ENCODE results near the gene GRK6. TPM values are rescaled to one million over a fixed set of nuclear protein-coding genes. Genes with fewer than 3 reads are reported as not detected.
"Not testable (repeated sequence)": the region's sequence is repeated elsewhere in the genome, so short reads cannot be mapped to it uniquely, and the experiment has no call there.

GRK6 gene
- total RNA-seq, 1 donor from 2014 or later = 30.8 TPM

- DNase-seq (ENCODE audit: low spot score) = no peak
These were observed 58.5 kb downstream of the GRK6 start for GRCh38 chr5:177484902-177485549.

GRCh38 chr5:177485753-177486152 is 59.3 kb downstream of the GRK6 start:
- DNase-seq (ENCODE audit: low spot score) = not testable (repeated sequence)

GRCh38 chr5:177486256-177486655 is 59.8 kb downstream of the GRK6 start:
- DNase-seq (ENCODE audit: low spot score) = no peak

- no peak for DNase-seq (ENCODE audit: low spot score)
These were observed 60.7 kb downstream of the GRK6 start for GRCh38 chr5:177487144-177487543.

GRCh38 chr5:177487975-177488374 is 61.5 kb downstream of the GRK6 start:
- no peak for DNase-seq (ENCODE audit: low spot score)

GRCh38 chr5:177489119-177489716 is 62.7 kb downstream of the GRK6 start:
- no peak for DNase-seq (ENCODE audit: low spot score)

- no peak for DNase-seq (ENCODE audit: low spot score)
These were observed 64.0 kb downstream of the GRK6 start for GRCh38 chr5:177490311-177490991.

- no peak for DNase-seq (ENCODE audit: low spot score)
These were observed 64.5 kb downstream of the GRK6 start for GRCh38 chr5:177490992-177491391.

GRCh38 chr5:177491429-177491945 is 65.0 kb downstream of the GRK6 start:
- DNase-seq (ENCODE audit: low spot score) = no peak

- DNase-seq (ENCODE audit: low spot score) = no peak
These were observed 65.7 kb downstream of the GRK6 start for GRCh38 chr5:177491983-177492746.

Other genes starting within 250 kb of the GRK6 start
- gene RAB24, start 123.0 kb upstream of the GRK6 start, total RNA-seq = 14.9 TPM
- 121 TPM for gene PRELID1, start 122.9 kb upstream of the GRK6 start, total RNA-seq
- 7.8 TPM for gene MXD3, start 114.8 kb upstream of the GRK6 start, total RNA-seq
- 129 TPM for gene LMAN2, start 75.0 kb upstream of the GRK6 start, total RNA-seq
- 17.3 TPM for gene RGS14, start 68.8 kb upstream of the GRK6 start, total RNA-seq
- not detected for gene SLC34A1, start 42.2 kb upstream of the GRK6 start, total RNA-seq
- gene PFN3, start 26.0 kb upstream of the GRK6 start, total RNA-seq = not detected
- gene F12, start 17.1 kb upstream of the GRK6 start, total RNA-seq = 1.3 TPM
- gene PRR7, start 20.1 kb downstream of the GRK6 start, total RNA-seq = 2.6 TPM
- 41.5 TPM for gene DBN1, start 47.0 kb downstream of the GRK6 start, total RNA-seq
- 218 TPM for gene PDLIM7, start 70.9 kb downstream of the GRK6 start, total RNA-seq
- gene DOK3, start 83.2 kb downstream of the GRK6 start, total RNA-seq = 7.9 TPM
- 89.1 TPM for gene DDX41, start 90.3 kb downstream of the GRK6 start, total RNA-seq
- gene FAM193B, start 127.9 kb downstream of the GRK6 start, total RNA-seq = 76.0 TPM
- gene TMED9, start 165.5 kb downstream of the GRK6 start, total RNA-seq = 137 TPM
- 45.7 TPM for gene B4GALT7, start 173.5 kb downstream of the GRK6 start, total RNA-seq